Activated CD8-positive, alpha-beta memory T cell treated with anti-CD3 and anti-CD28 coated beads, Interleukin-2, amount 50 U/mL, for 1 hour (primary cell): ENCODE measurements around the gene DEPDC4.
"Not testable (repeated sequence)": the region's sequence is repeated elsewhere in the genome, so short reads cannot be mapped to it uniquely, and the experiment has no call there.

Source experiments
- DNase-seq: peaks from one replicate; pipeline ENCODE4 v3.0.0-alpha.2; 2020; ENCODE audit errors: extremely low read depth

Gene DEPDC4

GRCh38 chr12:100266835-100267602, at the start of gene DEPDC4, which contains the start of gene SCYL2:
TSS of gene DEPDC4 (minus strand) at chr12:100267079. CDS start at chr12:100267076, 3 bp downstream.
TSS of gene SCYL2 (plus strand) at chr12:100267177. CDS start at chr12:100282971, 15,794 bp downstream.
- DNase-seq: peak; percentile 83

GRCh38 chr12:100311317-100311716, 44.4 kb upstream of the DEPDC4 start:
- DNase-seq: no peak

GRCh38 chr12:100308138-100308537, 41.3 kb upstream of the DEPDC4 start:
- not testable (repeated sequence) for DNase-seq

GRCh38 chr12:100304334-100304733, 37.5 kb upstream of the DEPDC4 start:
- DNase-seq: not testable (repeated sequence)

- DNase-seq: no peak
These were observed 37.0 kb upstream of the DEPDC4 start for GRCh38 chr12:100303831-100304230.

GRCh38 chr12:100302081-100302480, 35.2 kb upstream of the DEPDC4 start:
- DNase-seq: no peak

GRCh38 chr12:100295764-100296555, 29.1 kb upstream of the DEPDC4 start:
- no peak for DNase-seq

- not testable (repeated sequence) for DNase-seq
These were observed 27.5 kb upstream of the DEPDC4 start for GRCh38 chr12:100294366-100294765.

- no peak for DNase-seq
These were observed 26.1 kb upstream of the DEPDC4 start for GRCh38 chr12:100293017-100293416.

GRCh38 chr12:100290016-100290415, 23.1 kb upstream of the DEPDC4 start:
- no peak for DNase-seq

- DNase-seq: no peak
These were observed 22.2 kb upstream of the DEPDC4 start for GRCh38 chr12:100289038-100289437.

- not testable (repeated sequence) for DNase-seq
These were observed 17.7 kb upstream of the DEPDC4 start for GRCh38 chr12:100284556-100284955.

- no peak for DNase-seq
These were observed 12.8 kb upstream of the DEPDC4 start for GRCh38 chr12:100279607-100280244.

GRCh38 chr12:100279159-100279558, 12.3 kb upstream of the DEPDC4 start:
- DNase-seq: no peak

- DNase-seq: no peak
These were observed 7.4 kb upstream of the DEPDC4 start for GRCh38 chr12:100274291-100274690.

GRCh38 chr12:100273782-100274181, 6.9 kb upstream of the DEPDC4 start:
- no peak for DNase-seq

GRCh38 chr12:100268835-100269564, 2.1 kb upstream of the DEPDC4 start:
- DNase-seq: no peak

- no peak for DNase-seq
These were observed 863 bp upstream of the DEPDC4 start for GRCh38 chr12:100267603-100268281.

- peak; percentile 75 for DNase-seq
These were observed 369 bp downstream of the DEPDC4 start for GRCh38 chr12:100266585-100266834.

GRCh38 chr12:100265732-100266584, 921 bp downstream of the DEPDC4 start:
- no peak for DNase-seq
